NCI-H1417 treated with DMSO at 0.1 percent for 48 hours (cell line): ENCODE measurements around the gene AGER.
"Not testable (repeated sequence)": the region's sequence is repeated elsewhere in the genome, so short reads cannot be mapped to it uniquely, and the experiment has no call there.

Source experiments
- DNase-seq: peaks from one replicate; lab custom pipeline; 2025; lab: John Stamatoyannopoulos, UW

Gene AGER

GRCh38 chr6:32184084-32184640 lies at the start of gene AGER:
AGER (minus strand) TSS chr6:32184253; CDS start chr6:32184222, 31 bp downstream.
- no peak for DNase-seq

- no peak for DNase-seq
These were observed 42.4 kb upstream of the AGER start for GRCh38 chr6:32226434-32226833.

GRCh38 chr6:32224696-32225095 lies 40.6 kb upstream of the AGER start:
- DNase-seq = no peak

- no peak for DNase-seq
These were observed 39.5 kb upstream of the AGER start, which contains the start of gene NOTCH4 for GRCh38 chr6:32223258-32224235. NOTCH4 (minus strand) TSS chr6:32224067; CDS start chr6:32223928, 139 bp downstream.

- DNase-seq = no peak
These were observed 38.5 kb upstream of the AGER start for GRCh38 chr6:32222333-32223230.

GRCh38 chr6:32220021-32220420 lies 36.0 kb upstream of the AGER start:
- DNase-seq = no peak

GRCh38 chr6:32218167-32218566 lies 34.1 kb upstream of the AGER start:
- no peak for DNase-seq

GRCh38 chr6:32216998-32217397 lies 32.9 kb upstream of the AGER start:
- DNase-seq = no peak

GRCh38 chr6:32216285-32216684 lies 32.2 kb upstream of the AGER start:
- DNase-seq = no peak

GRCh38 chr6:32215617-32216016 lies 31.6 kb upstream of the AGER start:
- DNase-seq = no peak

- DNase-seq = no peak
These were observed 30.1 kb upstream of the AGER start for GRCh38 chr6:32214126-32214525.

- no peak for DNase-seq
These were observed 29.6 kb upstream of the AGER start for GRCh38 chr6:32213649-32214048.

- no peak for DNase-seq
These were observed 28.2 kb upstream of the AGER start for GRCh38 chr6:32212076-32212760.

GRCh38 chr6:32211432-32211831 lies 27.4 kb upstream of the AGER start:
- DNase-seq = not testable (repeated sequence)

- DNase-seq = no peak
These were observed 26.1 kb upstream of the AGER start for GRCh38 chr6:32210191-32210601.

- DNase-seq = no peak
These were observed 24.9 kb upstream of the AGER start for GRCh38 chr6:32208996-32209395.

- no peak for DNase-seq
These were observed 20.2 kb upstream of the AGER start for GRCh38 chr6:32204268-32204715.

- DNase-seq = no peak
These were observed 19.6 kb upstream of the AGER start for GRCh38 chr6:32203426-32204267.

GRCh38 chr6:32202186-32202585 lies 18.1 kb upstream of the AGER start:
- DNase-seq = no peak

- DNase-seq = no peak
These were observed 16.8 kb upstream of the AGER start for GRCh38 chr6:32200711-32201475.
